Activated CD4-positive, alpha-beta T cell treated with anti-CD3 and anti-CD28 coated beads, Interleukin-2, amount 50 U/mL, for 1 hour (primary cell): ENCODE measurements around the gene ZCCHC24.
A peak's percentile ranks its signal among the peaks of the same experiment; 100 is the strongest.

Experiments
- DNase-seq: peaks from one replicate; pipeline ENCODE4 v3.0.0-alpha.2; 2020

ZCCHC24 gene

GRCh38 chr10:79380125-79380945, 65.1 kb downstream of the ZCCHC24 start:
- DNase-seq, result no peak

GRCh38 chr10:79379512-79380124, 65.8 kb downstream of the ZCCHC24 start:
- no peak for DNase-seq

GRCh38 chr10:79378647-79379511, 66.5 kb downstream of the ZCCHC24 start:
- DNase-seq, result no peak

- DNase-seq, result no peak
These were observed 67.1 kb downstream of the ZCCHC24 start for GRCh38 chr10:79378383-79378646.

GRCh38 chr10:79377557-79378382, 67.7 kb downstream of the ZCCHC24 start:
- no peak for DNase-seq

GRCh38 chr10:79376751-79377556, 68.5 kb downstream of the ZCCHC24 start:
- DNase-seq, result no peak

GRCh38 chr10:79376078-79376628, 69.3 kb downstream of the ZCCHC24 start:
- no peak for DNase-seq

- DNase-seq, result no peak
These were observed 69.9 kb downstream of the ZCCHC24 start for GRCh38 chr10:79375321-79376077.

- DNase-seq, result peak; percentile 74
These were observed 70.9 kb downstream of the ZCCHC24 start for GRCh38 chr10:79374312-79375191.

- no peak for DNase-seq
These were observed 72.6 kb downstream of the ZCCHC24 start for GRCh38 chr10:79372871-79373270.

GRCh38 chr10:79367426-79368189, 77.8 kb downstream of the ZCCHC24 start:
- DNase-seq, result no peak

- no peak for DNase-seq
These were observed 83.6 kb downstream of the ZCCHC24 start for GRCh38 chr10:79361726-79362397.

GRCh38 chr10:79360499-79361342, 84.7 kb downstream of the ZCCHC24 start:
- no peak for DNase-seq

GRCh38 chr10:79359816-79360498, 85.5 kb downstream of the ZCCHC24 start:
- no peak for DNase-seq

- DNase-seq, result no peak
These were observed 86.6 kb downstream of the ZCCHC24 start for GRCh38 chr10:79358811-79359210.

- no peak for DNase-seq
These were observed 88.2 kb downstream of the ZCCHC24 start for GRCh38 chr10:79357180-79357579.

GRCh38 chr10:79356104-79356503, 89.3 kb downstream of the ZCCHC24 start:
- no peak for DNase-seq
